Gastroesophageal sphincter (tissue), 3 donors: Measurements from ENCODE around the gene SFI1.

Experiments
- CTCF ChIP-seq, 4 experiments: fragments of 200-600 bp in 2 of 4; fragments of 450-650 bp in 2 of 4; sonication (generic) in 1 of 4; IDR thresholded peaks; one replicate each; pipeline ENCODE4 v1.5.1; 2017 to 2019; ENCODE audit warnings: antibody characterized with exemption in 4 of 4, mild to moderate bottlenecking in 2 of 4, moderate library complexity in 2 of 4
- POLR2A ChIP-seq, 2 donors: fragments of 450-650 bp; IDR thresholded peaks; one replicate each; pipeline ENCODE4 v1.6.1; 2017; ENCODE audit warnings: antibody characterized with exemption in 2 of 2, mild to moderate bottlenecking in 2 of 2, moderate library complexity in 1 of 2
- POLR2AphosphoS5 ChIP-seq: sonication (generic); formaldehyde crosslinking; IDR thresholded peaks from one replicate; pipeline ENCODE4 v1.6.1; 2017; ENCODE audit warnings: antibody characterized with exemption

- TF ChIP-seq POLR2A (IDR thresholded peaks at IDR 0.05) (no peak), CTCF (IDR thresholded peaks at IDR 0.05) (no peak), POLR2AphosphoS5 (no peak)
Measured at GRCh38 chr22:31533374-31533773, 37.0 kb downstream of the SFI1 start.
